H9 (cell line): ENCODE results near the gene TPP2. TPM values are rescaled to one million over a fixed set of nuclear protein-coding genes. Genes with fewer than 3 reads are reported as not detected.

Experiments
- DNase-seq: peaks from one replicate; pipeline ENCODE4 v3.0.0-alpha.2; 2017
- H2AFZ ChIP-seq: one replicate; pipeline ENCODE4 v1.6.1; 2013; ENCODE audit warnings: mild to moderate bottlenecking, low read length, control low read depth, moderate library complexity
- H2AK5ac ChIP-seq: 2 replicates; pipeline ENCODE4 v1.6.1; 2013; ENCODE audit warnings: low read length, control low read depth, mixed read lengths; ENCODE audit not compliant: insufficient read length
- H2BK120ac ChIP-seq: one replicate; pipeline ENCODE4 v1.6.1; 2013; ENCODE audit warnings: low read depth, mild to moderate bottlenecking, low read length, control low read depth, inconsistent platforms; ENCODE audit not compliant: poor library complexity, severe bottlenecking
- H2BK12ac ChIP-seq: 2 replicates; pipeline ENCODE4 v1.6.1; 2013; ENCODE audit warnings: low read length, control low read depth, mixed read lengths, low read depth; ENCODE audit not compliant: insufficient read length
- H2BK15ac ChIP-seq: 2 replicates; pipeline ENCODE4 v1.6.1; 2013; ENCODE audit warnings: low read depth, low read length, control low read depth
- H2BK20ac ChIP-seq: one replicate; pipeline ENCODE4 v1.6.1; 2013; ENCODE audit warnings: low read depth, mild to moderate bottlenecking, low read length, control low read depth, inconsistent platforms; ENCODE audit not compliant: poor library complexity, severe bottlenecking
- H2BK5ac ChIP-seq: 2 replicates; pipeline ENCODE4 v1.6.1; 2013; ENCODE audit warnings: low read length, control low read depth, mixed read lengths; ENCODE audit not compliant: insufficient read length
- H3K14ac ChIP-seq: 2 replicates; pipeline ENCODE4 v1.6.1; 2013; ENCODE audit warnings: low read length, control low read depth; ENCODE audit not compliant: insufficient read depth
- H3K18ac ChIP-seq: 2 replicates; pipeline ENCODE4 v1.6.1; 2013; ENCODE audit warnings: low read depth, mild to moderate bottlenecking, mixed read lengths, low read length, control low read depth; ENCODE audit not compliant: insufficient read length
- H3K23ac ChIP-seq: 2 replicates; pipeline ENCODE4 v1.6.1; 2013; ENCODE audit warnings: low read length, control low read depth, mixed read lengths, low read depth; ENCODE audit not compliant: insufficient read length
- H3K23me2 ChIP-seq: 2 replicates; pipeline ENCODE4 v1.6.1; 2013; ENCODE audit warnings: low read depth, mild to moderate bottlenecking, mixed read lengths, low read length, control low read depth; ENCODE audit not compliant: insufficient read length, poor library complexity, severe bottlenecking
- H3K27ac ChIP-seq: 2 replicates; pipeline ENCODE4 v1.5.1; 2013; ENCODE audit warnings: low read length, control low read depth, mixed read lengths, low read depth; ENCODE audit not compliant: insufficient read length
- H3K27me3 ChIP-seq: 2 replicates; pipeline ENCODE4 v1.6.1; 2013; ENCODE audit warnings: low read length, control low read depth, inconsistent platforms; ENCODE audit not compliant: insufficient read depth
- H3K4ac ChIP-seq: 2 replicates; pipeline ENCODE4 v1.6.1; 2013; ENCODE audit warnings: low read depth, mild to moderate bottlenecking, control low read depth, inconsistent platforms, low read length, moderate library complexity
- H3K4me1 ChIP-seq: 2 replicates; pipeline ENCODE4 v1.6.1; 2013; ENCODE audit warnings: low read length, control low read depth, inconsistent platforms; ENCODE audit not compliant: insufficient read depth
- H3K4me2 ChIP-seq: 2 replicates; pipeline ENCODE4 v1.6.1; 2013; ENCODE audit warnings: low read length, control low read depth, mixed read lengths; ENCODE audit not compliant: insufficient read length, insufficient read depth
- H3K56ac ChIP-seq: 2 replicates; pipeline ENCODE4 v1.6.1; 2013; ENCODE audit warnings: low read depth, mild to moderate bottlenecking, mixed read lengths, low read length, control low read depth; ENCODE audit not compliant: insufficient read length
- H3K79me1 ChIP-seq: 2 replicates; pipeline ENCODE4 v1.6.1; 2013; ENCODE audit warnings: low read depth, mild to moderate bottlenecking, moderate library complexity, low read length, control low read depth, inconsistent platforms; ENCODE audit not compliant: insufficient read depth, poor library complexity, severe bottlenecking
- H3K79me2 ChIP-seq: 2 replicates; pipeline ENCODE4 v1.6.1; 2013; ENCODE audit warnings: low read length, control low read depth, inconsistent platforms; ENCODE audit not compliant: insufficient read depth
- H3K9ac ChIP-seq: 2 replicates; pipeline ENCODE4 v1.6.1; 2013; ENCODE audit warnings: low read length, control low read depth, mixed read lengths; ENCODE audit not compliant: insufficient read length; ENCODE audit errors: extremely low read depth
- H3K9me3 ChIP-seq: one replicate; pipeline ENCODE4 v1.6.1; 2013; ENCODE audit warnings: low read depth, low read length, inconsistent platforms; ENCODE audit not compliant: control insufficient read depth
- H3T11ph ChIP-seq: one replicate; pipeline ENCODE4 v1.6.1; 2013; ENCODE audit warnings: mild to moderate bottlenecking, low read length, control low read depth, inconsistent platforms
- H4K20me1 ChIP-seq: one replicate; pipeline ENCODE4 v1.6.1; 2013; ENCODE audit not compliant: control insufficient read depth, insufficient read length, insufficient read depth
- H4K5ac ChIP-seq: 2 replicates; pipeline ENCODE4 v1.6.1; 2013; ENCODE audit warnings: low read depth, mild to moderate bottlenecking, mixed read lengths, low read length, control low read depth; ENCODE audit not compliant: insufficient read length
- H4K8ac ChIP-seq: replicated peaks from 2 replicates; pipeline ENCODE4 v1.6.1; 2013; ENCODE audit warnings: low read length, control low read depth, mixed read lengths, low read depth; ENCODE audit not compliant: insufficient read length
- H4K91ac ChIP-seq: 2 replicates; pipeline ENCODE4 v1.6.1; 2013; ENCODE audit warnings: low read depth, mild to moderate bottlenecking, moderate library complexity, mixed read lengths, low read length, control low read depth; ENCODE audit not compliant: insufficient read length
- H3K27ac Mint-ChIP-seq, 3 experiments: 2 replicates in 2 of 3; 3 replicates in 1 of 3; pipeline ENCODE4 v1.8.0; 2020 to 2021; ENCODE audit warnings: mixed read lengths in 3 of 3, mild to moderate bottlenecking in 1 of 3, moderate library complexity in 1 of 3
- H3K27me3 Mint-ChIP-seq: 2 replicates; pipeline ENCODE4 v1.8.0; 2021; ENCODE audit warnings: low read depth, mild to moderate bottlenecking, moderate library complexity, mixed read lengths
- H3K36me3 Mint-ChIP-seq, 3 experiments: 2 replicates in 2 of 3; 3 replicates in 1 of 3; pipeline ENCODE4 v1.8.0; 2020 to 2021; ENCODE audit warnings: low read depth in 3 of 3, mixed read lengths in 3 of 3; ENCODE audit not compliant: insufficient read depth in 1 of 3
- H3K4me1 Mint-ChIP-seq, 2 experiments: 2 replicates each; pipeline ENCODE4 v1.8.0; 2020; ENCODE audit warnings: mixed read lengths in 2 of 2
- H3K4me3 Mint-ChIP-seq, 2 experiments: 2 replicates in 1 of 2; 3 replicates in 1 of 2; pipeline ENCODE4 v1.8.0; 2020 to 2021; ENCODE audit warnings: mild to moderate bottlenecking in 2 of 2, mixed read lengths in 2 of 2, moderate library complexity in 1 of 2
- H3K9me3 Mint-ChIP-seq, 2 experiments: 2 replicates in 1 of 2; 3 replicates in 1 of 2; pipeline ENCODE4 v1.8.0; 2020; ENCODE audit warnings: mild to moderate bottlenecking in 2 of 2, mixed read lengths in 2 of 2, moderate library complexity in 1 of 2
- WGBS: extraction: QIAGEN DNeasy Blood & Tissue Kit; methylation state at CpG from one replicate; pipeline ENCODE4 v1.1.7; 2013; ENCODE audit warnings: missing lambda C conversion rate, low lambda C conversion rate, mixed read lengths; ENCODE audit not compliant: insufficient read length; ENCODE audit errors: extremely low coverage; 5-methylcytosine and 5-hydroxymethylcytosine counted together
- total RNA-seq: library from RNA; stranded (reverse); gene quantifications from 2 replicates; pipeline ENCODE4 v1.2.1, GENCODE V29; 2021
- TF ChIP-seq, protein P1 (sequence below): fragments of 200-600 bp; sonication (generic); conservative IDR thresholded peaks from 3 replicates; pipeline ENCODE4 v1.8.0; 2021; ENCODE audit warnings: antibody characterized with exemption, mild to moderate bottlenecking

The TPP2 gene
- total RNA-seq, 1 experiment from 2014 or later: 63.5 TPM

DNA sequence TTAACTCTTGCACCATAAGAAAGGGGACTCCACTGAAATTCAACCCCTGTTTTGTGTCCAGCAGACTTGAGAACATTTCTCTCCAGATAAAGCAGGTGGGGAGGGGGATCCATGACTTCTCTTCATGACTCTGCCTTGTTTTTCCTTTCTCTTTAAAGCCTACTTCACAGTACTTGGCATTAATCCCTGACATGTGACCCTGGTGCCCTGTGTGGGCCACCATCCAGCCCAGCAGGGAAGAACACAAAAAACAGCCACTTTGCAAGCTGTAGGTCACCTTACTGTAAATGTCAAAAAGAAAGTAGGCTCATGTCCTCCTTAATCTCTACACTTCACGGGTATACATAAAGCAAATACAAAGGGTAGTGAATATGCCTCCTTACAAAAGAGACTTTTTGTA is 30.3 kb upstream of the TPP2 start:
- WGBS: no CpG with 5 or more reads among the region's 1 CpG

More for the DNA sequence above, 30.3 kb upstream of the TPP2 start:
- Histone ChIP-seq H3K79me1 (no peaks in the 10 kb centered on the region), H3K18ac (no peak overlapping the region), H3K27me3 (no peaks in the 10 kb centered on the region), H2BK5ac (no peak overlapping the region), H3T11ph (no peak overlapping the region), H3K4me1 (no peaks in the 10 kb centered on the region), H3K14ac (no peak overlapping the region), H3K27ac (no peak overlapping the region), H4K91ac (no peak overlapping the region), H3K9me3 (no peaks in the 10 kb centered on the region), H2BK120ac (no peak overlapping the region), H3K9ac (no peak overlapping the region), H3K23ac (no peak overlapping the region), H4K5ac (no peak overlapping the region), H3K56ac (no peak overlapping the region), H3K23me2 (no peaks in the 10 kb centered on the region), H2BK15ac (no peak overlapping the region), H4K20me1 (no peaks in the 10 kb centered on the region), H4K8ac (no peak overlapping the region), H2AK5ac (no peak overlapping the region), H2BK20ac (no peak overlapping the region), H3K79me2 (no peaks in the 10 kb centered on the region), H3K4me2 (no peak overlapping the region), H2AFZ (no peak overlapping the region), H2BK12ac (no peak overlapping the region), H3K4ac (no peak overlapping the region)
- H3K9me3 Mint-ChIP-seq: no peaks in the 10 kb centered on the region
- H3K4me1 Mint-ChIP-seq: peaks cover 3 to 7% of the 10 kb centered on the region in 2 experiments; a peak in 3 of 4 replicates
- no peak overlapping the region for H3K4me3 Mint-ChIP-seq
- DNase-seq: no peak
- TF ChIP-seq, protein P1, sequence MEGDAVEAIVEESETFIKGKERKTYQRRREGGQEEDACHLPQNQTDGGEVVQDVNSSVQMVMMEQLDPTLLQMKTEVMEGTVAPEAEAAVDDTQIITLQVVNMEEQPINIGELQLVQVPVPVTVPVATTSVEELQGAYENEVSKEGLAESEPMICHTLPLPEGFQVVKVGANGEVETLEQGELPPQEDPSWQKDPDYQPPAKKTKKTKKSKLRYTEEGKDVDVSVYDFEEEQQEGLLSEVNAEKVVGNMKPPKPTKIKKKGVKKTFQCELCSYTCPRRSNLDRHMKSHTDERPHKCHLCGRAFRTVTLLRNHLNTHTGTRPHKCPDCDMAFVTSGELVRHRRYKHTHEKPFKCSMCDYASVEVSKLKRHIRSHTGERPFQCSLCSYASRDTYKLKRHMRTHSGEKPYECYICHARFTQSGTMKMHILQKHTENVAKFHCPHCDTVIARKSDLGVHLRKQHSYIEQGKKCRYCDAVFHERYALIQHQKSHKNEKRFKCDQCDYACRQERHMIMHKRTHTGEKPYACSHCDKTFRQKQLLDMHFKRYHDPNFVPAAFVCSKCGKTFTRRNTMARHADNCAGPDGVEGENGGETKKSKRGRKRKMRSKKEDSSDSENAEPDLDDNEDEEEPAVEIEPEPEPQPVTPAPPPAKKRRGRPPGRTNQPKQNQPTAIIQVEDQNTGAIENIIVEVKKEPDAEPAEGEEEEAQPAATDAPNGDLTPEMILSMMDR: no peak
- no peak overlapping the region for H3K27ac Mint-ChIP-seq
- no peaks in the 10 kb centered on the region; the same call in 1 of the 2 replicates for H3K27me3 Mint-ChIP-seq
- no peaks in the 10 kb centered on the region for H3K36me3 Mint-ChIP-seq
